Astrocyte (in vitro differentiated cells and primary cell): Measurements from ENCODE around the gene PSORS1C1. TPM values are rescaled to one million over a fixed set of nuclear protein-coding genes. Genes with fewer than 3 reads are reported as not detected.
"Not testable (repeated sequence)": the region's sequence is repeated elsewhere in the genome, so short reads cannot be mapped to it uniquely, and the experiment has no call there.

Experiments
- DNase-seq: peaks from one replicate; pipeline ENCODE4 v3.0.0-alpha.2; 2010; ENCODE audit warnings: low read depth
- FAIRE-seq: peaks from 2 replicates; lab custom pipeline; 2011; peaks lifted over from hg19 to GRCh38; lab: Jason Lieb, UNC
- H2AFZ ChIP-seq: 2 replicates; pipeline ENCODE4 v1.6.0; 2012; ENCODE audit warnings: low read depth, low read length, inconsistent platforms
- H3K27ac ChIP-seq: 2 replicates; pipeline ENCODE4 v1.5.1; 2011; ENCODE audit warnings: low read depth, low read length, inconsistent platforms
- H3K27me3 ChIP-seq: 2 replicates; pipeline ENCODE4 v1.6.0; 2011; ENCODE audit warnings: low read length, inconsistent platforms; ENCODE audit not compliant: insufficient read depth
- H3K36me3 ChIP-seq: 2 replicates; pipeline ENCODE4 v1.5.1; 2011; ENCODE audit warnings: low read length, inconsistent platforms; ENCODE audit not compliant: insufficient read depth
- H3K4me1 ChIP-seq: 2 replicates; pipeline ENCODE4 v1.5.1; 2011; ENCODE audit warnings: low read length, inconsistent platforms; ENCODE audit not compliant: insufficient read depth
- H3K4me2 ChIP-seq: 2 replicates; pipeline ENCODE4 v1.6.0; 2012; ENCODE audit warnings: low read length, inconsistent platforms
- H3K4me3 ChIP-seq: 2 replicates; pipeline ENCODE4 v1.5.1; 2011; ENCODE audit warnings: low read depth, mild to moderate bottlenecking, low read length, inconsistent platforms; ENCODE audit not compliant: insufficient read depth
- H3K79me2 ChIP-seq: 2 replicates; pipeline ENCODE4 v1.6.0; 2012; ENCODE audit warnings: mild to moderate bottlenecking, low read length, inconsistent platforms; ENCODE audit not compliant: insufficient read depth
- H3K9ac ChIP-seq: 2 replicates; pipeline ENCODE4 v1.6.0; 2012; ENCODE audit warnings: mild to moderate bottlenecking, low read length, inconsistent platforms
- H3K9me3 ChIP-seq: 2 replicates; pipeline ENCODE4 v1.5.1; 2012; ENCODE audit warnings: low read depth, mild to moderate bottlenecking, low read length, inconsistent platforms; ENCODE audit not compliant: insufficient read depth
- H4K20me1 ChIP-seq: 2 replicates; pipeline ENCODE4 v1.6.0; 2012; ENCODE audit warnings: low read length, inconsistent platforms; ENCODE audit not compliant: insufficient read depth
- H3K27ac Mint-ChIP-seq: one replicate; pipeline ENCODE4 v1.8.0; 2021; ENCODE audit warnings: mild to moderate bottlenecking, mixed read lengths; ENCODE audit not compliant: unreplicated experiment
- H3K27me3 Mint-ChIP-seq: one replicate; pipeline ENCODE4 v1.8.0; 2021; ENCODE audit warnings: low read depth, mixed read lengths; ENCODE audit not compliant: unreplicated experiment
- H3K36me3 Mint-ChIP-seq: one replicate; pipeline ENCODE4 v1.8.0; 2021; ENCODE audit warnings: low read depth, mixed read lengths; ENCODE audit not compliant: unreplicated experiment
- H3K4me1 Mint-ChIP-seq: one replicate; pipeline ENCODE4 v1.8.0; 2021; ENCODE audit warnings: low read depth, mixed read lengths; ENCODE audit not compliant: unreplicated experiment
- H3K4me3 Mint-ChIP-seq: one replicate; pipeline ENCODE4 v1.8.0; 2021; ENCODE audit warnings: mild to moderate bottlenecking, moderate library complexity, mixed read lengths; ENCODE audit not compliant: unreplicated experiment
- H3K9me3 Mint-ChIP-seq: one replicate; pipeline ENCODE4 v1.8.0; 2021; ENCODE audit warnings: mild to moderate bottlenecking, mixed read lengths; ENCODE audit not compliant: unreplicated experiment
- CTCF ChIP-seq: IDR thresholded peaks from 2 replicates; pipeline ENCODE4 v1.5.1; 2011; ENCODE audit warnings: low read depth, mild to moderate bottlenecking, inconsistent platforms, low read length, moderate library complexity; ENCODE audit not compliant: insufficient read depth
- EZH2 ChIP-seq: IDR thresholded peaks from 2 replicates; pipeline ENCODE4 v1.6.1; 2012; ENCODE audit warnings: mild to moderate bottlenecking, low read length, inconsistent platforms; ENCODE audit not compliant: insufficient read depth
- total RNA-seq: library from RNA; stranded (reverse); gene quantifications from 2 replicates; pipeline ENCODE4 v1.2.1, GENCODE V29; 2021

Gene PSORS1C1
- total RNA-seq, 1 donor from 2014 or later = 9.2 TPM

GRCh38 chr6:31179042-31179386, 64.4 kb downstream of the PSORS1C1 start:
- H3K4me1 ChIP-seq = no peaks in the 10 kb centered on the region
- no peak overlapping the region for H3K4me3 ChIP-seq
- H3K27ac ChIP-seq = no peak overlapping the region
- no peak for TF ChIP-seq CTCF
- TF ChIP-seq EZH2 = no peak
- H3K9ac ChIP-seq = no peak overlapping the region
- Mint-ChIP-seq H3K4me3 (no peak overlapping the region), H3K27me3 (peaks cover 2% of the 10 kb centered on the region), H3K36me3 (peaks cover 2% of the 10 kb centered on the region), H3K4me1 (peaks cover 17% of the 10 kb centered on the region), H3K27ac (no peak overlapping the region), H3K9me3 (no peaks in the 10 kb centered on the region)
- peak overlapping the region; percentile 32 for H2AFZ ChIP-seq
- FAIRE-seq = no peak
- no peaks in the 10 kb centered on the region for H3K9me3 ChIP-seq
- H3K36me3 ChIP-seq = no peaks in the 10 kb centered on the region
- H4K20me1 ChIP-seq = no peaks in the 10 kb centered on the region
- no peaks in the 10 kb centered on the region for H3K79me2 ChIP-seq
- H3K4me2 ChIP-seq = no peak overlapping the region
- no peaks in the 10 kb centered on the region for H3K27me3 ChIP-seq
- DNase-seq = no peak

- DNase-seq = no peak
- H3K27me3 ChIP-seq = no peaks in the 10 kb centered on the region
- peak overlapping the region; percentile 77 for H3K4me2 ChIP-seq
- no peak for FAIRE-seq
- peak overlapping the region; percentile 46 for H3K9ac ChIP-seq
- no peaks in the 10 kb centered on the region for H3K9me3 ChIP-seq
- H3K4me1 Mint-ChIP-seq = peaks cover 17% of the 10 kb centered on the region
- peaks cover 2% of the 10 kb centered on the region for H3K27me3 Mint-ChIP-seq
- TF ChIP-seq CTCF (no peak), EZH2 (no peak)
- H2AFZ ChIP-seq = no peak overlapping the region
- no peaks in the 10 kb centered on the region for H4K20me1 ChIP-seq
- no peaks in the 10 kb centered on the region for H3K9me3 Mint-ChIP-seq
- no peak overlapping the region for H3K4me3 Mint-ChIP-seq
- H3K27ac ChIP-seq = no peak overlapping the region
- H3K36me3 ChIP-seq = no peaks in the 10 kb centered on the region
- no peaks in the 10 kb centered on the region for H3K4me1 ChIP-seq
- no peaks in the 10 kb centered on the region for H3K79me2 ChIP-seq
- no peak overlapping the region for H3K27ac Mint-ChIP-seq
- H3K36me3 Mint-ChIP-seq = peaks cover 2% of the 10 kb centered on the region
- H3K4me3 ChIP-seq = no peak overlapping the region
Observed at GRCh38 chr6:31179896-31180295, 65.3 kb downstream of the PSORS1C1 start.

GRCh38 chr6:31180500-31180899, 65.9 kb downstream of the PSORS1C1 start:
- Histone ChIP-seq H3K4me3 (peak overlapping the region; percentile 46), H3K27ac (no peak overlapping the region), H3K4me1 (no peaks in the 10 kb centered on the region), H4K20me1 (no peaks in the 10 kb centered on the region), H3K79me2 (no peaks in the 10 kb centered on the region), H3K27me3 (no peaks in the 10 kb centered on the region), H3K4me2 (peak overlapping the region; percentile 77), H3K9me3 (no peaks in the 10 kb centered on the region), H3K9ac (peak overlapping the region; percentile 46), H2AFZ (peak overlapping the region; percentile 56), H3K36me3 (no peaks in the 10 kb centered on the region)
- DNase-seq (peak; percentile 50), FAIRE-seq (no peak)
- peaks cover 2% of the 10 kb centered on the region for H3K36me3 Mint-ChIP-seq
- H3K4me3 Mint-ChIP-seq = no peak overlapping the region
- H3K9me3 Mint-ChIP-seq = no peaks in the 10 kb centered on the region
- H3K27me3 Mint-ChIP-seq = peaks cover 2% of the 10 kb centered on the region
- TF ChIP-seq EZH2 = no peak
- no peak for TF ChIP-seq CTCF
- peaks cover 16% of the 10 kb centered on the region for H3K4me1 Mint-ChIP-seq
- no peak overlapping the region for H3K27ac Mint-ChIP-seq

GRCh38 chr6:31183287-31183686, 68.7 kb downstream of the PSORS1C1 start:
- FAIRE-seq, H3K4me1 Mint-ChIP-seq, H3K36me3 Mint-ChIP-seq: not testable (repeated sequence)

More at GRCh38 chr6:31183287-31183686, 68.7 kb downstream of the PSORS1C1 start:
- not testable (repeated sequence) for H3K9me3 ChIP-seq, H2AFZ ChIP-seq, H3K9me3 Mint-ChIP-seq, H3K9ac ChIP-seq, H3K4me3 ChIP-seq, H3K4me2 ChIP-seq, H3K27ac ChIP-seq, H3K27ac Mint-ChIP-seq, H4K20me1 ChIP-seq, DNase-seq, H3K27me3 Mint-ChIP-seq, H3K79me2 ChIP-seq, H3K4me3 Mint-ChIP-seq, H3K36me3 ChIP-seq, H3K4me1 ChIP-seq, H3K27me3 ChIP-seq
